ENCODE data around the gene PITX2.

PITX2 gene

GRCh38 chr4:110623718-110624397 lies 981 bp upstream of the PITX2 start:
- DNase-seq (ENCODE audit: low read depth): no peak

- DNase-seq (ENCODE audit: low read depth): no peak
These were observed 782 bp downstream of the PITX2 start for GRCh38 chr4:110621839-110622751.

GRCh38 chr4:110621328-110621812 lies 1.5 kb downstream of the PITX2 start:
- DNase-seq (ENCODE audit: low read depth): no peak

GRCh38 chr4:110620691-110621327 lies 2.1 kb downstream of the PITX2 start:
- DNase-seq (ENCODE audit: low read depth): no peak

- DNase-seq (ENCODE audit: low read depth): no peak
These were observed 2.6 kb downstream of the PITX2 start for GRCh38 chr4:110620322-110620690.

GRCh38 chr4:110619463-110620247 lies 3.2 kb downstream of the PITX2 start:
- no peak for DNase-seq (ENCODE audit: low read depth)

- no peak for DNase-seq (ENCODE audit: low read depth)
These were observed 4.1 kb downstream of the PITX2 start for GRCh38 chr4:110618581-110619462.

- no peak for DNase-seq (ENCODE audit: low read depth)
These were observed 5.0 kb downstream of the PITX2 start for GRCh38 chr4:110617646-110618580.

GRCh38 chr4:110617075-110617640 lies 5.7 kb downstream of the PITX2 start:
- DNase-seq (ENCODE audit: low read depth): no peak

GRCh38 chr4:110616238-110617074 lies 6.4 kb downstream of the PITX2 start:
- no peak for DNase-seq (ENCODE audit: low read depth)

GRCh38 chr4:110615353-110616237 lies 7.3 kb downstream of the PITX2 start:
- DNase-seq (ENCODE audit: low read depth): no peak

GRCh38 chr4:110614976-110615352 lies 7.9 kb downstream of the PITX2 start:
- DNase-seq (ENCODE audit: low read depth): no peak

- DNase-seq (ENCODE audit: low read depth): no peak
These were observed 8.5 kb downstream of the PITX2 start for GRCh38 chr4:110614173-110614963.

- no peak for DNase-seq (ENCODE audit: low read depth)
These were observed 9.1 kb downstream of the PITX2 start for GRCh38 chr4:110613745-110614144.

GRCh38 chr4:110612631-110613269 lies 10.1 kb downstream of the PITX2 start:
- no peak for DNase-seq (ENCODE audit: low read depth)

- no peak for DNase-seq (ENCODE audit: low read depth)
These were observed 10.9 kb downstream of the PITX2 start for GRCh38 chr4:110611968-110612447.
